H1 (cell line): ENCODE data around the gene WDR12. TPM values are rescaled to one million over a fixed set of nuclear protein-coding genes. Genes with fewer than 3 reads are reported as not detected.
A peak's percentile ranks its signal among the peaks of the same experiment; 100 is the strongest.

ENCODE experiments used
- ASH2L ChIP-seq: fragments of 200-600, 300-600 bp; sonication (generic); IDR thresholded peaks from one replicate; pipeline ENCODE4 v1.7.1; 2017; ENCODE audit warnings: low read length
- BCL11A ChIP-seq, 2 experiments: IDR thresholded peaks; one replicate each; pipeline ENCODE4 v1.6.1; 2011; ENCODE audit warnings: low read depth in 2 of 2, low read length in 2 of 2, mild to moderate bottlenecking in 2 of 2
- BRCA1 ChIP-seq: IDR thresholded peaks from 2 replicates; pipeline ENCODE4 v1.6.1; 2012; ENCODE audit warnings: low read depth, low read length, improper control_type of control experiment
- CBX8 ChIP-seq: fragments of 300-800, 300-1000 bp; sonication (generic); IDR thresholded peaks from 2 replicates; pipeline ENCODE4 v1.7.1; 2016; ENCODE audit warnings: low read depth, low read length, borderline replicate concordance
- FOSL1 ChIP-seq: IDR thresholded peaks from 2 replicates; pipeline ENCODE4 v1.6.1; 2011; ENCODE audit warnings: mild to moderate bottlenecking, low read depth, low read length, moderate library complexity; ENCODE audit not compliant: insufficient read depth
- GTF2F1 ChIP-seq: IDR thresholded peaks from 2 replicates; pipeline ENCODE4 v1.6.1; 2012; ENCODE audit warnings: low read depth, low read length, improper control_type of control experiment, borderline replicate concordance
- JUN ChIP-seq: IDR thresholded peaks from 2 replicates; pipeline ENCODE4 v1.6.1; 2011; ENCODE audit warnings: low read depth, mild to moderate bottlenecking, improper control_type of control experiment, low read length
- KDM5A ChIP-seq: fragments of 200-600 bp; IDR thresholded peaks from 2 replicates; pipeline ENCODE4 v1.7.1; 2012; ENCODE audit warnings: mild to moderate bottlenecking, low read length, inconsistent platforms, mixed read lengths
- MAX ChIP-seq: IDR thresholded peaks from 2 replicates; pipeline ENCODE4 v1.6.1; 2012; ENCODE audit warnings: inconsistent platforms
- NRF1 ChIP-seq: IDR thresholded peaks from 2 replicates; pipeline ENCODE4 v1.6.1; 2011; ENCODE audit warnings: mild to moderate bottlenecking, low read depth, low read length, improper control_type of control experiment
- POLR2A ChIP-seq, 2 experiments: IDR thresholded peaks; 1 replicate in 1 of 2; 2 replicates in 1 of 2; pipeline ENCODE4 v1.6.1; 2011; ENCODE audit warnings: low read depth in 2 of 2, low read length in 2 of 2, mild to moderate bottlenecking in 2 of 2; ENCODE audit errors: control extremely low read depth in 1 of 2
- POLR2AphosphoS5 ChIP-seq: IDR thresholded peaks from 2 replicates; pipeline ENCODE4 v1.6.1; 2011; ENCODE audit warnings: low read depth, low read length
- RAD21 ChIP-seq, 2 experiments: IDR thresholded peaks in 1 of 2; conservative IDR thresholded peaks in 1 of 2; 2 replicates each; pipeline ENCODE4 v1.6.1; 2011; ENCODE audit warnings: low read depth in 2 of 2, low read length in 2 of 2, improper control_type of control experiment in 1 of 2, inconsistent platforms in 1 of 2, mild to moderate bottlenecking in 1 of 2, moderate library complexity in 1 of 2
- RBBP5 ChIP-seq: IDR thresholded peaks from 2 replicates; pipeline ENCODE4 v1.7.1; 2012; ENCODE audit warnings: low read depth, mild to moderate bottlenecking, inconsistent platforms, low read length, moderate library complexity, borderline replicate concordance
- SAP30 ChIP-seq: fragments of 300-600 bp; sonication (generic); IDR thresholded peaks from 2 replicates; pipeline ENCODE4 v1.7.1; 2012; ENCODE audit warnings: low read length, moderate library complexity, mild to moderate bottlenecking, inconsistent platforms; ENCODE audit not compliant: insufficient read depth, insufficient replicate concordance
- SP1 ChIP-seq: IDR thresholded peaks from 2 replicates; pipeline ENCODE4 v1.6.1; 2011; ENCODE audit warnings: low read depth, low read length
- SP4 ChIP-seq: IDR thresholded peaks from 2 replicates; pipeline ENCODE4 v1.6.1; 2012; ENCODE audit warnings: low read length, inconsistent platforms
- SRF ChIP-seq: IDR thresholded peaks from 2 replicates; pipeline ENCODE4 v1.6.1; 2011; ENCODE audit warnings: mild to moderate bottlenecking, low read depth, low read length, moderate library complexity
- TAF1 ChIP-seq: IDR thresholded peaks from 2 replicates; pipeline ENCODE4 v1.6.1; 2011; ENCODE audit warnings: mild to moderate bottlenecking, low read depth, low read length
- TBP ChIP-seq: IDR thresholded peaks from 2 replicates; pipeline ENCODE4 v1.6.1; 2011; ENCODE audit warnings: low read depth, low read length, improper control_type of control experiment
- polyA plus RNA-seq, 7 experiments: library from polyadenylated mRNA; depleted of rRNA in 3 of 7; stranded (reverse) in 5 of 7; unstranded in 2 of 7; fragments of >200 nt in 5 of 7; fragments of 200-250 nt in 2 of 7; gene quantifications; 1 replicate in 5 of 7; 2 replicates in 1 of 7; 4 replicates in 1 of 7; pipeline versions ENCODE4 v1.2.1 to v1.2.3, GENCODE V29; 2011 to 2013; ENCODE audit warnings: missing spikeins in 2 of 7, mixed read lengths in 2 of 7
- total RNA-seq: library from RNA; stranded (reverse); fragmentation: NEBNext Ultra II Directional; extraction: Animal tissue kit (Norgen Biotek cat#: 25700); gene quantifications from 2 replicates; pipeline ENCODE4 v1.2.1, GENCODE V29; 2021
- TF ChIP-seq, protein P1 (sequence below): IDR thresholded peaks from 2 replicates; pipeline ENCODE4 v1.6.1; 2012; ENCODE audit warnings: inconsistent platforms
- TF ChIP-seq, protein P2 (sequence below): IDR thresholded peaks from 2 replicates; pipeline ENCODE4 v1.6.1; 2012; ENCODE audit warnings: low read length, inconsistent platforms

Gene WDR12
- total and polyA plus RNA-seq, 2 of the 8 experiments (the other 6 are each of a cell fraction or from before 2014, with no cell fraction given), result 25.0 to 183 TPM

- TF ChIP-seq BRCA1 (no peak), NRF1 (no peak), KDM5A (no peak), POLR2A (IDR thresholded peaks at IDR 0.05; ENCODE audit: control extremely low read depth in 1 of 2, low read depth in 2 of 2, low read length in 2 of 2) (peak; percentile 74 to 75), SP1 (no peak), POLR2AphosphoS5 (peak; percentile 87), SAP30 (peak; percentile 71), GTF2F1 (no peak), TAF1 (peak; percentile 69), FOSL1 (no peak), SRF (no peak), ASH2L (no peak), JUN (no peak), CBX8 (no peak), RBBP5 (no peak), RAD21 (IDR thresholded peaks at IDR 0.05 in 1 of 2, conservative IDR thresholded peaks at IDR 0.05 in 1 of 2; ENCODE audit: low read depth in 2 of 2, low read length in 2 of 2) (peak; percentile 50 to 53; a peak in 3 of 4 replicates), MAX (no peak), SP4 (no peak), BCL11A (IDR thresholded peaks at IDR 0.05; ENCODE audit: low read depth in 2 of 2, low read length in 2 of 2) (no peak), TBP (peak; percentile 65; the same call in 1 of the 2 replicates)
- TF ChIP-seq, protein P1, sequence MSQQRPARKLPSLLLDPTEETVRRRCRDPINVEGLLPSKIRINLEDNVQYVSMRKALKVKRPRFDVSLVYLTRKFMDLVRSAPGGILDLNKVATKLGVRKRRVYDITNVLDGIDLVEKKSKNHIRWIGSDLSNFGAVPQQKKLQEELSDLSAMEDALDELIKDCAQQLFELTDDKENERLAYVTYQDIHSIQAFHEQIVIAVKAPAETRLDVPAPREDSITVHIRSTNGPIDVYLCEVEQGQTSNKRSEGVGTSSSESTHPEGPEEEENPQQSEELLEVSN, result no peak
- TF ChIP-seq, protein P2, sequence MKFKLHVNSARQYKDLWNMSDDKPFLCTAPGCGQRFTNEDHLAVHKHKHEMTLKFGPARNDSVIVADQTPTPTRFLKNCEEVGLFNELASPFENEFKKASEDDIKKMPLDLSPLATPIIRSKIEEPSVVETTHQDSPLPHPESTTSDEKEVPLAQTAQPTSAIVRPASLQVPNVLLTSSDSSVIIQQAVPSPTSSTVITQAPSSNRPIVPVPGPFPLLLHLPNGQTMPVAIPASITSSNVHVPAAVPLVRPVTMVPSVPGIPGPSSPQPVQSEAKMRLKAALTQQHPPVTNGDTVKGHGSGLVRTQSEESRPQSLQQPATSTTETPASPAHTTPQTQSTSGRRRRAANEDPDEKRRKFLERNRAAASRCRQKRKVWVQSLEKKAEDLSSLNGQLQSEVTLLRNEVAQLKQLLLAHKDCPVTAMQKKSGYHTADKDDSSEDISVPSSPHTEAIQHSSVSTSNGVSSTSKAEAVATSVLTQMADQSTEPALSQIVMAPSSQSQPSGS, result 0 out of 2 replicates have a peak, but pooled peaks have one; percentile 69
Observed at GRCh38 chr2:202870431-202871299, 40.8 kb downstream of the WDR12 start (continued).
